ENCODE data around the gene RILPL2. TPM values are rescaled to one million over a fixed set of nuclear protein-coding genes. Genes with fewer than 3 reads are reported as not detected.
"Not testable (repeated sequence)": the region's sequence is repeated elsewhere in the genome, so short reads cannot be mapped to it uniquely, and the experiment has no call there.

Gene RILPL2
- total RNA-seq, result 14.7 TPM
- 10 to 100 TPM; 10.2 to 15.5 (median 10.9) TPM for polyA plus RNA-seq

GRCh38 chr12:123436017-123436964 lies at the start of gene RILPL2:
RILPL2 (minus strand) TSS chr12:123436684; CDS start chr12:123436420, 264 bp downstream.
- no peaks in the 10 kb centered on the region for H3K27me3 ChIP-seq (ENCODE audit: control insufficient read depth, insufficient read depth, low read length)
- Mint-ChIP-seq H3K4me1 (peaks cover 8 to 57% (median 24%) of the 10 kb centered on the region in 4 donors), H3K4me3 (peak within 1 kb of the TSS; percentile 89 to 97 (median 94)), H3K27ac (peak within 1 kb of the TSS; percentile 85 to 95 (median 94)), H3K27me3 (peaks cover 4% of the 10 kb centered on the region), H3K9me3 (no peaks in the 10 kb centered on the region), H3K36me3 (peaks cover 1% of the 10 kb centered on the region)
- peak; percentile 85 to 87 (median 86) for DNase-seq
- H3K9me3 ChIP-seq (ENCODE audit: control insufficient read depth in 2 of 2, low read length in 2 of 2), result no peaks in the 10 kb centered on the region
- H3K4me1 ChIP-seq (ENCODE audit: control insufficient read depth, insufficient read depth, low read length, poor library complexity, severe bottlenecking), result peaks cover 47% of the 10 kb centered on the region
- H3K36me3 ChIP-seq (ENCODE audit: control insufficient read depth, insufficient read depth, low read length), result no peaks in the 10 kb centered on the region
- H3K27ac ChIP-seq (ENCODE audit: insufficient read depth, low read length, poor library complexity, severe bottlenecking), result peak within 1 kb of the TSS; percentile 92
- peak; percentile 88 to 90 for ATAC-seq (ENCODE audit: low read depth in 2 of 2)
- peak within 1 kb of the TSS; percentile 84 for H3K4me3 ChIP-seq (ENCODE audit: low read depth, low read length)

- H3K9me3 ChIP-seq (ENCODE audit: control insufficient read depth in 2 of 2, low read length in 2 of 2), result no peaks in the 10 kb centered on the region
- peak overlapping the region in 1 of 4 donors; percentile 38 for H3K4me3 Mint-ChIP-seq
- no peaks in the 10 kb centered on the region for H3K36me3 ChIP-seq (ENCODE audit: control insufficient read depth, insufficient read depth, low read length)
- H3K4me1 ChIP-seq (ENCODE audit: control insufficient read depth, insufficient read depth, low read length, poor library complexity, severe bottlenecking), result peaks cover 15% of the 10 kb centered on the region
- H3K27ac Mint-ChIP-seq, result peak overlapping the region in 2 of 3 donors; percentile 60 to 78
- ATAC-seq (ENCODE audit: low read depth in 2 of 2), result no peak
- no peaks in the 10 kb centered on the region for H3K36me3 Mint-ChIP-seq
- H3K9me3 Mint-ChIP-seq, result no peaks in the 10 kb centered on the region
- no peak overlapping the region for H3K27ac ChIP-seq (ENCODE audit: insufficient read depth, low read length, poor library complexity, severe bottlenecking)
- H3K27me3 ChIP-seq (ENCODE audit: control insufficient read depth, insufficient read depth, low read length), result no peaks in the 10 kb centered on the region
- H3K4me1 Mint-ChIP-seq, result peaks cover 9 to 35% (median 14%) of the 10 kb centered on the region in 4 donors
- no peaks in the 10 kb centered on the region for H3K27me3 Mint-ChIP-seq
- no peak overlapping the region for H3K4me3 ChIP-seq (ENCODE audit: low read depth, low read length)
- DNase-seq, result no peak
Measured at GRCh38 chr12:123485756-123486155, 49.3 kb upstream of the RILPL2 start.

- Histone ChIP-seq H3K4me3 (ENCODE audit: low read depth, low read length) (no peak overlapping the region), H3K27ac (ENCODE audit: insufficient read depth, low read length, poor library complexity, severe bottlenecking) (no peak overlapping the region), H3K36me3 (ENCODE audit: control insufficient read depth, insufficient read depth, low read length) (no peaks in the 10 kb centered on the region), H3K9me3 (ENCODE audit: control insufficient read depth in 2 of 2, low read length in 2 of 2) (no peaks in the 10 kb centered on the region), H3K4me1 (ENCODE audit: control insufficient read depth, insufficient read depth, low read length, poor library complexity, severe bottlenecking) (peaks cover 15% of the 10 kb centered on the region), H3K27me3 (ENCODE audit: control insufficient read depth, insufficient read depth, low read length) (no peaks in the 10 kb centered on the region)
- peak overlapping the region in 3 of 4 donors; percentile 47 to 72 (median 66) for H3K4me3 Mint-ChIP-seq
- peak overlapping the region in 2 of 3 donors; percentile 88 to 92 for H3K27ac Mint-ChIP-seq
- DNase-seq (peak in 2 of 3 donors; percentile 10 to 45), ATAC-seq (ENCODE audit: low read depth in 2 of 2) (peak; percentile 49 to 57)
- H3K4me1 Mint-ChIP-seq, result peaks cover 9 to 46% (median 18%) of the 10 kb centered on the region in 4 donors
- no peaks in the 10 kb centered on the region for H3K36me3 Mint-ChIP-seq
- no peaks in the 10 kb centered on the region for H3K9me3 Mint-ChIP-seq
- H3K27me3 Mint-ChIP-seq, result no peaks in the 10 kb centered on the region
Measured at GRCh38 chr12:123483602-123484248, 47.2 kb upstream of the RILPL2 start.

- no peaks in the 10 kb centered on the region for H3K36me3 Mint-ChIP-seq
- no peak overlapping the region for H3K4me3 ChIP-seq (ENCODE audit: low read depth, low read length)
- peaks cover 9 to 48% (median 18%) of the 10 kb centered on the region in 4 donors for H3K4me1 Mint-ChIP-seq
- no peak for ATAC-seq (ENCODE audit: low read depth in 2 of 2)
- no peak overlapping the region for H3K4me3 Mint-ChIP-seq
- no peaks in the 10 kb centered on the region for H3K9me3 ChIP-seq (ENCODE audit: control insufficient read depth in 2 of 2, low read length in 2 of 2)
- H3K9me3 Mint-ChIP-seq, result no peaks in the 10 kb centered on the region
- H3K27me3 Mint-ChIP-seq, result no peaks in the 10 kb centered on the region
- DNase-seq, result no peak
- no peaks in the 10 kb centered on the region for H3K36me3 ChIP-seq (ENCODE audit: control insufficient read depth, insufficient read depth, low read length)
- no peak overlapping the region for H3K27ac ChIP-seq (ENCODE audit: insufficient read depth, low read length, poor library complexity, severe bottlenecking)
- H3K4me1 ChIP-seq (ENCODE audit: control insufficient read depth, insufficient read depth, low read length, poor library complexity, severe bottlenecking), result peaks cover 15% of the 10 kb centered on the region
- peak overlapping the region in 2 of 3 donors; percentile 86 to 88 for H3K27ac Mint-ChIP-seq
- no peaks in the 10 kb centered on the region for H3K27me3 ChIP-seq (ENCODE audit: control insufficient read depth, insufficient read depth, low read length)
Measured at GRCh38 chr12:123482876-123483275, 46.4 kb upstream of the RILPL2 start.

GRCh38 chr12:123481251-123481650 lies 44.8 kb upstream of the RILPL2 start:
- not testable (repeated sequence) for H3K9me3 Mint-ChIP-seq; H3K9me3 ChIP-seq (ENCODE audit: control insufficient read depth in 2 of 2, low read length in 2 of 2); H3K27ac ChIP-seq (ENCODE audit: insufficient read depth, low read length, poor library complexity, severe bottlenecking); H3K4me3 Mint-ChIP-seq; H3K36me3 Mint-ChIP-seq; H3K4me3 ChIP-seq (ENCODE audit: low read depth, low read length); DNase-seq; ATAC-seq (ENCODE audit: low read depth in 2 of 2); H3K27me3 Mint-ChIP-seq; H3K36me3 ChIP-seq (ENCODE audit: control insufficient read depth, insufficient read depth, low read length); H3K27me3 ChIP-seq (ENCODE audit: control insufficient read depth, insufficient read depth, low read length)
- Mint-ChIP-seq H3K4me1 (peaks cover 9 to 63% (median 21%) of the 10 kb centered on the region in 4 donors), H3K27ac (peak overlapping the region in 1 of 3 donors; percentile 26)
- H3K4me1 ChIP-seq (ENCODE audit: control insufficient read depth, insufficient read depth, low read length, poor library complexity, severe bottlenecking), result peaks cover 15% of the 10 kb centered on the region

- H3K4me3 ChIP-seq (ENCODE audit: low read depth, low read length), result no peak overlapping the region
- no peak for ATAC-seq (ENCODE audit: low read depth in 2 of 2)
- no peak for DNase-seq
- no peaks in the 10 kb centered on the region for H3K27me3 Mint-ChIP-seq
- no peak overlapping the region for H3K27ac ChIP-seq (ENCODE audit: insufficient read depth, low read length, poor library complexity, severe bottlenecking)
- H3K27me3 ChIP-seq (ENCODE audit: control insufficient read depth, insufficient read depth, low read length), result no peaks in the 10 kb centered on the region
- H3K36me3 ChIP-seq (ENCODE audit: control insufficient read depth, insufficient read depth, low read length), result no peaks in the 10 kb centered on the region
- H3K4me1 Mint-ChIP-seq, result peaks cover 12 to 64% (median 27%) of the 10 kb centered on the region in 4 donors
- no peaks in the 10 kb centered on the region for H3K9me3 ChIP-seq (ENCODE audit: control insufficient read depth in 2 of 2, low read length in 2 of 2)
- H3K9me3 Mint-ChIP-seq, result no peaks in the 10 kb centered on the region
- peaks cover 11% of the 10 kb centered on the region for H3K36me3 Mint-ChIP-seq
- peaks cover 26% of the 10 kb centered on the region for H3K4me1 ChIP-seq (ENCODE audit: control insufficient read depth, insufficient read depth, low read length, poor library complexity, severe bottlenecking)
- H3K27ac Mint-ChIP-seq, result peak overlapping the region; percentile 72 to 83 (median 74)
- H3K4me3 Mint-ChIP-seq, result peak overlapping the region in 1 of 4 donors; percentile 54
Measured at GRCh38 chr12:123479442-123480180, 43.1 kb upstream of the RILPL2 start.

- H3K9me3 ChIP-seq (ENCODE audit: control insufficient read depth in 2 of 2, low read length in 2 of 2), result no peaks in the 10 kb centered on the region
- H3K27me3 ChIP-seq (ENCODE audit: control insufficient read depth, insufficient read depth, low read length), result no peaks in the 10 kb centered on the region
- H3K36me3 ChIP-seq (ENCODE audit: control insufficient read depth, insufficient read depth, low read length), result no peaks in the 10 kb centered on the region
- DNase-seq (no peak), ATAC-seq (ENCODE audit: low read depth in 2 of 2) (no peak)
- Mint-ChIP-seq H3K36me3 (peaks cover 11% of the 10 kb centered on the region), H3K9me3 (no peaks in the 10 kb centered on the region), H3K27me3 (no peaks in the 10 kb centered on the region), H3K27ac (peak overlapping the region; percentile 74 to 90 (median 79)), H3K4me3 (no peak overlapping the region), H3K4me1 (peaks cover 8 to 64% (median 26%) of the 10 kb centered on the region in 4 donors)
- no peak overlapping the region for H3K4me3 ChIP-seq (ENCODE audit: low read depth, low read length)
- H3K4me1 ChIP-seq (ENCODE audit: control insufficient read depth, insufficient read depth, low read length, poor library complexity, severe bottlenecking), result peaks cover 26% of the 10 kb centered on the region
- no peak overlapping the region for H3K27ac ChIP-seq (ENCODE audit: insufficient read depth, low read length, poor library complexity, severe bottlenecking)
Measured at GRCh38 chr12:123478762-123479161, 42.3 kb upstream of the RILPL2 start.
